HG03442 (cell line): Measurements from ENCODE around the gene ZNF622.
"Not testable (repeated sequence)": the region's sequence is repeated elsewhere in the genome, so short reads cannot be mapped to it uniquely, and the experiment has no call there.

Experiments used
- ATAC-seq: cut with Tn5 transposase; IDR thresholded peaks from one replicate; pipeline ENCODE4 v1.9.1; 2021; ENCODE audit warnings: mild to moderate bottlenecking, moderate library complexity; ENCODE audit not compliant: unreplicated experiment

Gene ZNF622

DNA sequence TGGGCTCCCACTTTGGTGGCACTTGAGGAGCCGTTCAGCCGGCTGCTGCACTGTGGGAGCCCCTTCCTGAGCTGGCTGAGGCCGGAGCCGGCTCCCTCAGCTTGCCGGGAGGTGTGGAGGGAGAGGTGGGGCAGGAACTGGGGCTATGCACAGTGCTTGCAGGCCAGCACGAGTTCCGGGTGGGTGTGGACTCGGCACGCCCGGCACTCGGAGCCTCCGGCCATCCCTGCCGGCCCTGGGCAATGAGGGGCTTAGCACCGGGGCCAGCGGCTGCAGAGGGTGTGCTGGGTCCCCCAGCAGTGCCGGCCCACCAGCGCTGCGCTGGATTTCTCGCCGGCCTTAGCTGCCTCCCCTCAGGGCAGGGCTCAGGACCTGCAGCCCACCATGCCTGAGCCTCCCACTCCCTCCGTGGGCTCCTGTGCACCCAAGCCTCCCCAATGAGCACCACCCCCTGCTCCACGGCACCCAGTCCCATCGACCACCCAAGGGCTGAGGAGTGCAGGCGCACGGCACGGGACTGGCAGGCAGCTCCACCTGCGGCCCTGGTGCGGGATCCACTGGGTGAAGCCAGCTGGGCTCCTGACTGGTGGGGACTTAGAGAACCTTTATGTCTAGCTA lies 29.4 kb downstream of the ZNF622 start:
- not testable (repeated sequence) for ATAC-seq

- no peak for ATAC-seq
These were observed 34.1 kb downstream of the ZNF622 start for GRCh38 chr5:16431490-16431889.

- ATAC-seq: no peak
These were observed 35.1 kb downstream of the ZNF622 start for GRCh38 chr5:16430349-16431089.

DNA sequence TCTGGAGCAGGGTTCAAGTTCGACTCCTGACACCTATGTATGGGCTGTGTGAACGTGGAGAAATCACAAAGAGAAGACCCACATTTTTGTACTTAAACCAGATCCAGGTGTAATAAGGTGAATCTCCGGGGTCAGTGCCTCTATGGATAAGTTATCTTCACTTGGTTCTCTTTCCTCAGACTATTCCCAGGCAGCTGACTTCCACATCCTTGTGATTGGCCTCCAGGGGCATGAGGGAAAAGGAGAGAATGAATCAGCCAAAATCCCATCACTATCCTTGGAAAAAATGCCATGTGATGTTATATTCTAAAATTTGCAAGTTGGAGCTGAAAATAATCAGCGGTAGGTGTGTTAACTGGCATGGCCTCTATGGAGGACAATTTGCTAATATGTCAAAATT lies 37.2 kb downstream of the ZNF622 start:
- no peak for ATAC-seq

GRCh38 chr5:16427587-16427986 lies 38.0 kb downstream of the ZNF622 start:
- no peak for ATAC-seq

DNA sequence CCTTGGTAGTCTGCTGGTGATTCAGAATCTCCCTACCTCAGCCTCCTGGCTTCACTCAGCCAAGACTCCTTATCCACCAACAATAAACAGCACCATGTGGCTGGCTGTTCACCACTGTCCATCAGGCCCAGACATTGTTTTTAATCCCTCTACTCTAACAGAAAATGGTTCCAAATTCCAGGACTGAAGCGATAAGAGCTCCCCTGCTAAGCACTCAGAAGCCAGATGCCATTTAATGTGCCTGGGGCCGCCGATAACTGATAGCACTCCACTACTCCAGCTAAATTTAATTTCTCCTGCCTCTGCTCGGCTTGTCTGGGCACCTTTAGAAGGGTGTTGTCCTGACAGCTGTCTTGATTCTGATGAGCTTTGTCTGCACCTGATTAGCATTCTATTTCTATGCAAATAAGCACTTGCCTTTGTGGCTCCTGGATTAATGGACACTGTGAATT lies 47.1 kb downstream of the ZNF622 start:
- ATAC-seq: no peak

DNA sequence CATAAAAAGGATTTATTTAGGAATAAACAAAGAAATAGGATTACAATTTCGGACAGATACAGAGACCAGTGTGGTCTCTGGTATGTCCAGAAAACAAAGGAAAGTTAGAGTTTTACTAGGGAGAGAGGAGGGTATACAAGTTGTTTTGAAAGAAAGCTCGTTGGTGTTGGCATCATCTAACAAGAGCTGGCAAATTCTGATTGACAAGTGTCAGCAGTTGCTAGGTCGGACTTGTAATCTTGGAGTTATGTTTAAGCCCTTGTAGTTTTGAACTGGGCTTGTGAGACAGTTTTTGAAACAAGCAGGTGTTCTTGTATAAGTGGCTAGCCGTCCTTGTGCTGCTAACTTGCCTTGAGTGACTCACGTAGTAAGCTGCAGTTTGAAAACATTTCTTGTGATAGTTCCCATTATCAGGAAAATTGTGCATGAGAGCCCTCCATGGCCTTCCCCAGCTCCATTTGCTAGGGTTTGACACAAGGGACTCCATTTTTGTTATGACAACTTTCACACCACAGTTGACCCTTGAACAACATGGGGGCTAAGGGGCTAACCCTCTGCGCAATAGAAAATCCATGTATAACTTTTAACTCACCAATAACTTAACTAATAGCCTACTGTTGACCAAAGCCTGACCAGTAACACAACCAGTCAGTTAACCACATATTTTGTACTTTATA lies 48.1 kb downstream of the ZNF622 start:
- no peak for ATAC-seq

DNA sequence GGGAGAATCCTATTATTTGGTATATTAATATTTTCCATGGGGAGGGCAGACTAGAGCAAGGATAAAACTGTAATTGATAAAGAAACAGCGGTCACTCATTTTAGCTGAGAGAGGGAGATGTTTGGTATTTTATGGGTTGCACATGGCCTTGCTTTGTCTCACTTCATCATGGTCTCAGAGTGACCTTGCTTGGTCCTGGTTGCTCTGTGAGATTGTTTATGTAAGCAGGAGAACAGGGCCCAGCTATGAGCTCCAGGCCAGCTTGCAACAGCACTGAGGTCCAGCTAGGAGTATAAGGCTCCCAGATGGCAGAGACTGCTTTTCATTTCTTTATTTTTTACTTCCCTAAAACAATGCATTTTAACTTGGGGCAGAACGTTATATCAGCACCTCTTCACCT lies 50.7 kb downstream of the ZNF622 start:
- no peak for ATAC-seq

GRCh38 chr5:16413166-16413860 lies 52.3 kb downstream of the ZNF622 start:
- no peak for ATAC-seq

GRCh38 chr5:16412556-16412955 lies 53.0 kb downstream of the ZNF622 start:
- no peak for ATAC-seq

DNA sequence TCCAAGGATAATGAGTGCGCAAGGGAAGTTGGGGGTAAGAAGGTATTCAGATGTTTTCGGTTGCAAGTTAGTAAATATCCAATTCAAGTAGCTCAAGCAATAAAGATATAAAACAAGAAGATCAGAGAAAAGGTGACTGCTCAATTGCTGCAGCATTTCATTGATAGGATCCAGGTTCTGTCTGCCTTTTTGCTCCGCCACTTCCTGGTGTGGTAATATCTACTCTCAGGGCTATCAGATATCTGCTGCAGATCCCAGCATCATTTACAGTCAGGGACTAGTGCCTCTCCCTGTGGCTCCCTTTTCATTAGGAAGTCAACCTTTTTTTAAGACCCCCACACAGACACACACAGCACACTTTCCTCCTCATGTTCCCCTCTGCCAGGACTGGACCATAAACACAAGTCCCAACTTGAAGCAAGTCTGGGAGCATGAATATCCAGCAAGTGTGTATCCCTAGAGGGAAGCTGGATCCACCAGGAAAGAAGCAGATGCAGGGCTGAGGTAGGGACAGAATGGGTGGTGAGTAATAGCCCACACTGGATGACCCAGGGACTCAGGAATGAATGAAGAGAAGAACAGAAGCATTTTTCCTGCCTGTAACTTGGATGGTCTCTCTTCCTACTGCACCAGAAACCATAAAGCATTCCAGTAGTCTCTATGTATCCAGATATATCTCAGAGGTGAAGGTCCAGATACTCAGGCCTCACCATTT lies 53.7 kb downstream of the ZNF622 start:
- ATAC-seq: no peak

DNA sequence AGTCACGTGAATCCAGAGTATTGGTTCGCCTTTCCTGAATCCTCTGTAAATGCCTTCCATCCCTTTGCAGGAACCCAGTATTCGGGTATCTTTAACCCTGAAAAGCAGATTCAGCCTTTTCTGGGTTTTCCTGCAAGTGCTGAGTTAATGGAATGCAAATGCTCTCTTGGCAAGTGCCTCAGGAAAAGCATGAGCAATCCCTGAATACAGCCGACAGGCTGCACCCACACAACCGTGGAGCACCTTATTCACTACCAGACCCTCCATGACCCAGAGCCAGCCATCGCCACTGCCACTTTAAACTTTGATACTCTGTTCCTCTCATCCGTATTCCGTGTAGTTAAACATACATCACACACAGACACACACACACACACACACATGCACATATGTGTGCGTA lies 54.4 kb downstream of the ZNF622 start:
- no peak for ATAC-seq

GRCh38 chr5:16410338-16410737 lies 55.3 kb downstream of the ZNF622 start:
- no peak for ATAC-seq

GRCh38 chr5:16406630-16407029 lies 59.0 kb downstream of the ZNF622 start:
- ATAC-seq: no peak

DNA sequence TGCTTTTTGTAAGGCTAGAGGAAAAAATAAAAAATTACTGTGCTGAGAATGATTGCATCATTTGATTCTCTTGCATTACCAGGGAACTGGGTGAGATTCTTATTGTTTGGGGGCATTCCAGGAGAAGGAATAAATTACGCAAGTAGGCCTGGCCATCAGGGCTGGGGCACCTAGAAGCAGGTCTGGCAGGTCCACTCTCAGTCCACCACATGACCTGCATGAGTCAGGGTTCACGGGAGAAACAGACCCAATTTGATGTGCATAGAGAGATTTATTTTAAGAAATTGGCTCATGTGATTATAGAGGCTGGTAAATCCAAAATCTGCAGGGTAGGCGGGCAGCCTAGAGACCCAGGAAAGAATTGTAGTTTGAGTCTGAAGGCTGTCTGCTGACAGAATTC lies 59.6 kb downstream of the ZNF622 start:
- ATAC-seq: no peak
